Neural progenitor cell (in vitro differentiated cells): ENCODE measurements around the gene KCNAB1. TPM values are rescaled to one million over a fixed set of nuclear protein-coding genes. Genes with fewer than 3 reads are reported as not detected.

ENCODE experiments used
- DNase-seq: peaks from one replicate; pipeline ENCODE4 v3.0.0-alpha.2; 2016; ENCODE audit warnings: low spot score
- H2AFZ ChIP-seq: fragments of 200-600 bp; sonication (generic); replicated peaks from 2 replicates; pipeline ENCODE4 v1.6.1; 2016; ENCODE audit warnings: antibody characterized with exemption
- H3F3A ChIP-seq: fragments of 200-600 bp; sonication (generic); 2 replicates; pipeline ENCODE4 v1.6.1; 2016; ENCODE audit warnings: antibody characterized with exemption, low read depth
- H3K27ac ChIP-seq: fragments of 200-600 bp; sonication (generic); 2 replicates; pipeline ENCODE4 v1.5.1; 2016; ENCODE audit warnings: mild to moderate bottlenecking
- H3K27me3 ChIP-seq: fragments of 200-600 bp; sonication (generic); 2 replicates; pipeline ENCODE4 v1.6.1; 2016; ENCODE audit warnings: mild to moderate bottlenecking, moderate library complexity
- H3K36me3 ChIP-seq: fragments of 200-600 bp; sonication (generic); 2 replicates; pipeline ENCODE4 v1.5.1; 2016
- H3K4me1 ChIP-seq: fragments of 200-600 bp; sonication (generic); 2 replicates; pipeline ENCODE4 v1.6.1; 2016; ENCODE audit warnings: mixed run types
- H3K4me2 ChIP-seq: fragments of 200-600 bp; sonication (generic); 2 replicates; pipeline ENCODE4 v1.6.1; 2016
- H3K4me3 ChIP-seq: fragments of 200-600 bp; sonication (generic); 2 replicates; pipeline ENCODE4 v1.5.1; 2016
- H3K79me2 ChIP-seq: fragments of 200-600 bp; sonication (generic); 2 replicates; pipeline ENCODE4 v1.6.1; 2016; ENCODE audit warnings: low read depth
- H3K9ac ChIP-seq: fragments of 200-600 bp; sonication (generic); 2 replicates; pipeline ENCODE4 v1.6.1; 2016
- H3K9me3 ChIP-seq: fragments of 200-600 bp; sonication (generic); 2 replicates; pipeline ENCODE4 v1.5.1; 2016; ENCODE audit warnings: low read depth
- H4K20me1 ChIP-seq: fragments of 200-600 bp; sonication (generic); 2 replicates; pipeline ENCODE4 v1.6.1; 2016; ENCODE audit warnings: low read depth
- H3K27ac Mint-ChIP-seq: 3 replicates; pipeline ENCODE4 v1.8.0; 2021; ENCODE audit warnings: mixed read lengths
- H3K27me3 Mint-ChIP-seq: 2 replicates; pipeline ENCODE4 v1.8.0; 2022; ENCODE audit warnings: low read depth, mild to moderate bottlenecking, inconsistent platforms, moderate library complexity, mixed read lengths; ENCODE audit not compliant: insufficient read depth
- H3K36me3 Mint-ChIP-seq: 3 replicates; pipeline ENCODE4 v1.8.0; 2021; ENCODE audit warnings: mixed read lengths
- H3K4me1 Mint-ChIP-seq: 3 replicates; pipeline ENCODE4 v1.8.0; 2021; ENCODE audit warnings: mixed read lengths
- H3K4me3 Mint-ChIP-seq: 3 replicates; pipeline ENCODE4 v1.8.0; 2021; ENCODE audit warnings: mild to moderate bottlenecking, moderate library complexity, mixed read lengths
- H3K9me3 Mint-ChIP-seq: 3 replicates; pipeline ENCODE4 v1.8.0; 2020; ENCODE audit warnings: mixed read lengths
- EZH2 ChIP-seq: fragments of 200-600 bp; sonication (generic); IDR thresholded peaks from 2 replicates; pipeline ENCODE4 v1.6.1; 2017; ENCODE audit warnings: antibody characterized with exemption, mild to moderate bottlenecking, moderate library complexity
- EZH2phosphoT487 ChIP-seq: fragments of 200-600 bp; sonication (generic); IDR thresholded peaks from 2 replicates; pipeline ENCODE4 v1.6.1; 2017; ENCODE audit warnings: antibody characterized with exemption
- total RNA-seq: library from RNA; depleted of rRNA; stranded (reverse); fragments of >200 nt; gene quantifications from 2 replicates; pipeline ENCODE4 v1.2.3, GENCODE V29; 2015; ENCODE audit warnings: low replicate concordance
- TF ChIP-seq, protein P1 (sequence below): fragments of 200-600 bp; sonication (generic); IDR thresholded peaks from 2 replicates; pipeline ENCODE4 v1.5.1; 2017; ENCODE audit warnings: antibody characterized with exemption, mild to moderate bottlenecking

Gene KCNAB1
- total RNA-seq, 1 donor from 2014 or later: 0.24 TPM

DNA sequence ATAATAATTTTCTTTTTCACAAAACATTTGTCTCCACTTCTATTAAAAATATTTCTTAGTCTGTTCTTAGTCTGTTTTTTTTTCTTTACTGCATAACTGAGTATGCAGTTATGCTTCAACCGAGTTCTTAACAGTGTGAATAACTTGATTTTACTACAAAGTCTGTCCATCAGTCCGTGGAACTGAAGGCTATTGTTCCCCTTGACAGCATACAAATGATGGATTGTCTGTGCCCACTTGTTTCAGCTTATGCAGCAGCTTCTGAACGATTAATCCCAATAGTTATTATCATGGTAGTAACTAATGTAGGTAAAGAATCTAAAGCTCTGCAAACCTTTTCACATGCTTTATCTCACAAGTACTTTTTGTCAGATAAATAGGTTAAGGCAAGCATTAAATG lies 283.8 kb downstream of the KCNAB1 start:
- H3F3A ChIP-seq: no peaks in the 10 kb centered on the region
- TF ChIP-seq EZH2 (no peak), EZH2phosphoT487 (no peak)
- TF ChIP-seq, protein P1, sequence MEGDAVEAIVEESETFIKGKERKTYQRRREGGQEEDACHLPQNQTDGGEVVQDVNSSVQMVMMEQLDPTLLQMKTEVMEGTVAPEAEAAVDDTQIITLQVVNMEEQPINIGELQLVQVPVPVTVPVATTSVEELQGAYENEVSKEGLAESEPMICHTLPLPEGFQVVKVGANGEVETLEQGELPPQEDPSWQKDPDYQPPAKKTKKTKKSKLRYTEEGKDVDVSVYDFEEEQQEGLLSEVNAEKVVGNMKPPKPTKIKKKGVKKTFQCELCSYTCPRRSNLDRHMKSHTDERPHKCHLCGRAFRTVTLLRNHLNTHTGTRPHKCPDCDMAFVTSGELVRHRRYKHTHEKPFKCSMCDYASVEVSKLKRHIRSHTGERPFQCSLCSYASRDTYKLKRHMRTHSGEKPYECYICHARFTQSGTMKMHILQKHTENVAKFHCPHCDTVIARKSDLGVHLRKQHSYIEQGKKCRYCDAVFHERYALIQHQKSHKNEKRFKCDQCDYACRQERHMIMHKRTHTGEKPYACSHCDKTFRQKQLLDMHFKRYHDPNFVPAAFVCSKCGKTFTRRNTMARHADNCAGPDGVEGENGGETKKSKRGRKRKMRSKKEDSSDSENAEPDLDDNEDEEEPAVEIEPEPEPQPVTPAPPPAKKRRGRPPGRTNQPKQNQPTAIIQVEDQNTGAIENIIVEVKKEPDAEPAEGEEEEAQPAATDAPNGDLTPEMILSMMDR: no peak
- no peak overlapping the region for H3K9ac ChIP-seq
- H3K4me1 ChIP-seq: peaks cover 2% of the 10 kb centered on the region
- no peaks in the 10 kb centered on the region for H3K79me2 ChIP-seq
- H3K27ac ChIP-seq: no peak overlapping the region
- H4K20me1 ChIP-seq: no peaks in the 10 kb centered on the region
- H3K9me3 ChIP-seq: no peaks in the 10 kb centered on the region
- Mint-ChIP-seq H3K9me3 (no peaks in the 10 kb centered on the region), H3K27ac (no peak overlapping the region), H3K36me3 (no peaks in the 10 kb centered on the region), H3K4me3 (no peak overlapping the region), H3K4me1 (peaks cover 13% of the 10 kb centered on the region), H3K27me3 (peaks cover 4% of the 10 kb centered on the region)
- H2AFZ ChIP-seq: no peak overlapping the region
- DNase-seq: no peak
- no peaks in the 10 kb centered on the region for H3K27me3 ChIP-seq
- H3K4me3 ChIP-seq: no peak overlapping the region
- H3K4me2 ChIP-seq: no peak overlapping the region
- no peaks in the 10 kb centered on the region for H3K36me3 ChIP-seq

DNA sequence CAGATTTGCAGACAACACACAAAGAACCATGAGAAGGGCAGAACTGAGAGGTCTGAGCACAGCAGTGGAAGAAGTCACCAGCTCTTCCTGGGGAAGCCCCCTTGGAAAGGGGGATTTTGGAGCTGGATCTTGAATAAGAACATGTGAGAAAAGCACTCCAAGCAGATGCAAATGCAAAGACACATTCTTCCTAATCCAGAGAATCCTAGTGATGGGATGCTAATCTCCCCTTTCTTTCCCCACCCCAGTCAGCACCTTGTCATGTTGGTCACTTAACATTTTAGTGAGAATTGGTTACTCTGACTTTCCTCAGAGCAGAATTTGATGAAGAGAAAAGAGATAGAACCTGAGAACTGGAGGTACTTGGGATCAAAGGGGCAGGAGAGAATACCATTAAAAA lies 286.0 kb downstream of the KCNAB1 start:
- H3K9me3 ChIP-seq: no peaks in the 10 kb centered on the region
- no peak overlapping the region for H2AFZ ChIP-seq
- no peak overlapping the region for H3K4me2 ChIP-seq
- H3K4me3 ChIP-seq: no peak overlapping the region
- H3K27ac ChIP-seq: no peak overlapping the region
- Mint-ChIP-seq H3K27ac (no peak overlapping the region), H3K27me3 (peaks cover 4% of the 10 kb centered on the region), H3K4me1 (peaks cover 13% of the 10 kb centered on the region), H3K9me3 (no peaks in the 10 kb centered on the region), H3K36me3 (no peaks in the 10 kb centered on the region), H3K4me3 (no peak overlapping the region)
- H4K20me1 ChIP-seq: no peaks in the 10 kb centered on the region
- peak; percentile 2 for DNase-seq
- H3K27me3 ChIP-seq: no peaks in the 10 kb centered on the region
- no peak for TF ChIP-seq EZH2
- TF ChIP-seq, protein P1: no peak
- no peak for TF ChIP-seq EZH2phosphoT487
- no peaks in the 10 kb centered on the region for H3F3A ChIP-seq
- H3K36me3 ChIP-seq: no peaks in the 10 kb centered on the region
- no peaks in the 10 kb centered on the region for H3K79me2 ChIP-seq
- H3K9ac ChIP-seq: no peak overlapping the region
- H3K4me1 ChIP-seq: peaks cover 2% of the 10 kb centered on the region

DNA sequence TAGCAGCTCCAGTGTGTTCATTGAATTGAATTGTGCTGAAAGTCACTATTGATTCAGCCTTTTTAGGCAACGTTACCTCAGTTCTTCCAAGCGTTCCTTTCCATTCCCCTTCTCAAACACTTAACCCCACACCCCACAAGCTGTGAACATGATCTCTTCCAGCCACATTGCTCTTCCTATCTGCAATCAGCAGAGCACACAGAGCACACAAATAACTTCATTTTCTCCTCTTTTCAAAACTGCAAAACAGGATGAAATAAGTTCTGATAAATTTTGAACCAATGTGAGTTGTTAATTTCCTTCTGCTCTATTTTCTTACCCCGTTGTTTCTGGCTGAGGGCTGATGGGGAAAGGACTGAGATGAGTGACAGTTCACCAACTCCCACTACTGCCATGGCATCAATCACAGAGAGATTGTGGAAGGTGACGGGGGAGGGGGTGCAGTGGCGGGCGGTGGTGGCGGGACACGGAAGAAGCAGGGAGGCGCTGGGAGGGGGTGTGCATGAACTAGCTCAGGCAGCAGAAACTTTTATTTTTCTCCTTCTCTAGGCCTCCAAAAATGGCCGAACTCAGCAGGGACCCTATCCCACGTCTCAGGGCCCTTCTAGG lies 287.3 kb downstream of the KCNAB1 start:
- H3K4me3 ChIP-seq: no peak overlapping the region
- no peak for TF ChIP-seq EZH2phosphoT487
- TF ChIP-seq, protein P1: no peak
- no peak for TF ChIP-seq EZH2
- Mint-ChIP-seq H3K27ac (no peak overlapping the region), H3K36me3 (no peaks in the 10 kb centered on the region), H3K27me3 (peaks cover 2% of the 10 kb centered on the region), H3K4me1 (peaks cover 13% of the 10 kb centered on the region), H3K9me3 (no peaks in the 10 kb centered on the region), H3K4me3 (no peak overlapping the region)
- H3K79me2 ChIP-seq: no peaks in the 10 kb centered on the region
- peaks cover 2% of the 10 kb centered on the region for H3K4me1 ChIP-seq
- H4K20me1 ChIP-seq: no peaks in the 10 kb centered on the region
- DNase-seq: no peak
- no peaks in the 10 kb centered on the region for H3F3A ChIP-seq
- H3K36me3 ChIP-seq: no peaks in the 10 kb centered on the region
- H3K9me3 ChIP-seq: no peaks in the 10 kb centered on the region
- no peak overlapping the region for H2AFZ ChIP-seq
- no peaks in the 10 kb centered on the region for H3K27me3 ChIP-seq
- H3K9ac ChIP-seq: no peak overlapping the region
- H3K4me2 ChIP-seq: no peak overlapping the region
- H3K27ac ChIP-seq: no peak overlapping the region
